Ectodermal cell (in vitro differentiated cells): ENCODE data around the gene TEX44.

ENCODE experiments used
- H3K27ac ChIP-seq: 2 replicates; pipeline ENCODE4 v1.7.0; 2013; ENCODE audit warnings: mild to moderate bottlenecking, low read depth, low read length; ENCODE audit not compliant: insufficient read depth, poor library complexity, severe bottlenecking
- H3K27me3 ChIP-seq: 2 replicates; pipeline ENCODE4 v1.7.0; 2013; ENCODE audit warnings: mild to moderate bottlenecking, low read length; ENCODE audit not compliant: insufficient read depth, control insufficient read depth, poor library complexity, severe bottlenecking
- H3K36me3 ChIP-seq: one replicate; pipeline ENCODE4 v1.7.0; 2013; ENCODE audit warnings: low read length; ENCODE audit not compliant: control insufficient read depth, insufficient read depth
- H3K4me1 ChIP-seq: one replicate; pipeline ENCODE4 v1.7.0; 2013; ENCODE audit warnings: low read length; ENCODE audit not compliant: control insufficient read depth, insufficient read depth
- H3K4me3 ChIP-seq: 2 replicates; pipeline ENCODE4 v1.7.0; 2013; ENCODE audit warnings: low read depth, low read length, control low read depth; ENCODE audit not compliant: insufficient read depth
- H3K9me3 ChIP-seq: 2 replicates; pipeline ENCODE4 v1.7.0; 2013; ENCODE audit warnings: mild to moderate bottlenecking, low read length, moderate library complexity; ENCODE audit not compliant: control insufficient read depth
- WGBS, 2 experiments: methylation state at CpG; one replicate each; pipeline ENCODE4 v1.1.7; 2013; ENCODE audit warnings: missing lambda C conversion rate in 2 of 2; 5-methylcytosine and 5-hydroxymethylcytosine counted together

The TEX44 gene

GRCh38 chr2:231634412-231634811 is 41.7 kb downstream of the TEX44 start:
- 85 to 87% methylated on average over 2 of the region's 2 CpGs for WGBS, 2 experiments
- H3K27ac ChIP-seq, result no peak overlapping the region

GRCh38 chr2:231634951-231635875 is 42.5 kb downstream of the TEX44 start:
- no peak overlapping the region for H3K27ac ChIP-seq
- H3K36me3 ChIP-seq, result no peaks in the 10 kb centered on the region
- no peaks in the 10 kb centered on the region for H3K9me3 ChIP-seq
- no peaks in the 10 kb centered on the region for H3K4me1 ChIP-seq
- H3K4me3 ChIP-seq, result no peak overlapping the region
- 91 to 96% methylated on average over 7 to 8 of the region's 8 CpGs for WGBS, 2 experiments
- H3K27me3 ChIP-seq, result no peaks in the 10 kb centered on the region

More at GRCh38 chr2:231634412-231634811, 41.7 kb downstream of the TEX44 start:
- Histone ChIP-seq H3K27me3 (no peaks in the 10 kb centered on the region), H3K4me3 (no peak overlapping the region), H3K36me3 (no peaks in the 10 kb centered on the region), H3K9me3 (no peaks in the 10 kb centered on the region), H3K4me1 (no peaks in the 10 kb centered on the region)

GRCh38 chr2:231640241-231640640 is 47.6 kb downstream of the TEX44 start:
- Histone ChIP-seq H3K36me3 (no peaks in the 10 kb centered on the region), H3K27me3 (no peaks in the 10 kb centered on the region), H3K9me3 (no peaks in the 10 kb centered on the region), H3K4me3 (no peak overlapping the region), H3K27ac (no peak overlapping the region), H3K4me1 (peaks cover 6% of the 10 kb centered on the region)
- 90 to 92% methylated on average over 5 to 6 of the region's 6 CpGs for WGBS, 2 experiments

GRCh38 chr2:231640641-231641111 is 48.0 kb downstream of the TEX44 start:
- H3K27me3 ChIP-seq, result no peaks in the 10 kb centered on the region
- 88 to 90% methylated on average over 11 of the region's 11 CpGs for WGBS, 2 experiments

GRCh38 chr2:231642631-231643494 is 50.2 kb downstream of the TEX44 start:
- no peaks in the 10 kb centered on the region for H3K27me3 ChIP-seq
- no peak overlapping the region for H3K27ac ChIP-seq
- 81 to 84% methylated on average over 29 to 30 of the region's 30 CpGs for WGBS, 2 experiments
- H3K36me3 ChIP-seq, result no peaks in the 10 kb centered on the region
- H3K4me3 ChIP-seq, result no peak overlapping the region
- peaks cover 6% of the 10 kb centered on the region for H3K4me1 ChIP-seq
- H3K9me3 ChIP-seq, result no peaks in the 10 kb centered on the region

More at GRCh38 chr2:231640641-231641111, 48.0 kb downstream of the TEX44 start:
- H3K9me3 ChIP-seq, result no peaks in the 10 kb centered on the region
- H3K4me3 ChIP-seq, result no peak overlapping the region
- no peak overlapping the region for H3K27ac ChIP-seq
- H3K4me1 ChIP-seq, result peaks cover 6% of the 10 kb centered on the region
- no peaks in the 10 kb centered on the region for H3K36me3 ChIP-seq

- Histone ChIP-seq H3K27me3 (no peaks in the 10 kb centered on the region), H3K36me3 (no peaks in the 10 kb centered on the region), H3K27ac (no peak overlapping the region), H3K4me3 (no peak overlapping the region), H3K4me1 (peaks cover 6% of the 10 kb centered on the region), H3K9me3 (no peaks in the 10 kb centered on the region)
- 89 to 92% methylated on average over 8 of the region's 8 CpGs for WGBS, 2 experiments
Measured at GRCh38 chr2:231643495-231643888, 50.8 kb downstream of the TEX44 start.
